ENCODE results near the gene NUDT7. TPM values are rescaled to one million over a fixed set of nuclear protein-coding genes. Genes with fewer than 3 reads are reported as not detected.

The NUDT7 gene
- total RNA-seq, 1 experiment from 2014 or later = 5.2 TPM

DNA sequence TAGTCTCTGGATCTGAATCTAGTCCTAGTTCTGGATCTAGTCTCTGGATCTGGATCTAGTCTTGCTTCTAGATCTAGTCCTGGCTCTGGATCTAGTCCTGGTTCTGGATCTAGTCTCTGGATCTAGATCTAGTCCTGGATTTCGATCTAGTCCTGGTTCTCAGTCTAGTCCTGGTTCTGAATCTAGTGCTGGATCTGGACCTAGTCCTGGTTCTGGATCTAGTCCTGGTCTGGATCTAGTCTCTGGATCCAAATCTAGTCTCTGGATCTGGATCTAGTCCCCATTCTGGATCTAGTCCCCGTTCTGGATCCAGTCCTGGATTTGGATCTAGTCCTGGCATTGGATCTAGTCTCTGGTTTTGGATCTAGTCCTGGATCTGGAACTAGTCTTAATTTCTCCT lies 36.2 kb downstream of the NUDT7 start:
- TF ChIP-seq SRF (IDR thresholded peaks at IDR 0.05; ENCODE audit: low read depth) = no peak
- TF ChIP-seq, protein P1, sequence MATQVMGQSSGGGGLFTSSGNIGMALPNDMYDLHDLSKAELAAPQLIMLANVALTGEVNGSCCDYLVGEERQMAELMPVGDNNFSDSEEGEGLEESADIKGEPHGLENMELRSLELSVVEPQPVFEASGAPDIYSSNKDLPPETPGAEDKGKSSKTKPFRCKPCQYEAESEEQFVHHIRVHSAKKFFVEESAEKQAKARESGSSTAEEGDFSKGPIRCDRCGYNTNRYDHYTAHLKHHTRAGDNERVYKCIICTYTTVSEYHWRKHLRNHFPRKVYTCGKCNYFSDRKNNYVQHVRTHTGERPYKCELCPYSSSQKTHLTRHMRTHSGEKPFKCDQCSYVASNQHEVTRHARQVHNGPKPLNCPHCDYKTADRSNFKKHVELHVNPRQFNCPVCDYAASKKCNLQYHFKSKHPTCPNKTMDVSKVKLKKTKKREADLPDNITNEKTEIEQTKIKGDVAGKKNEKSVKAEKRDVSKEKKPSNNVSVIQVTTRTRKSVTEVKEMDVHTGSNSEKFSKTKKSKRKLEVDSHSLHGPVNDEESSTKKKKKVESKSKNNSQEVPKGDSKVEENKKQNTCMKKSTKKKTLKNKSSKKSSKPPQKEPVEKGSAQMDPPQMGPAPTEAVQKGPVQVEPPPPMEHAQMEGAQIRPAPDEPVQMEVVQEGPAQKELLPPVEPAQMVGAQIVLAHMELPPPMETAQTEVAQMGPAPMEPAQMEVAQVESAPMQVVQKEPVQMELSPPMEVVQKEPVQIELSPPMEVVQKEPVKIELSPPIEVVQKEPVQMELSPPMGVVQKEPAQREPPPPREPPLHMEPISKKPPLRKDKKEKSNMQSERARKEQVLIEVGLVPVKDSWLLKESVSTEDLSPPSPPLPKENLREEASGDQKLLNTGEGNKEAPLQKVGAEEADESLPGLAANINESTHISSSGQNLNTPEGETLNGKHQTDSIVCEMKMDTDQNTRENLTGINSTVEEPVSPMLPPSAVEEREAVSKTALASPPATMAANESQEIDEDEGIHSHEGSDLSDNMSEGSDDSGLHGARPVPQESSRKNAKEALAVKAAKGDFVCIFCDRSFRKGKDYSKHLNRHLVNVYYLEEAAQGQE (IDR thresholded peaks at IDR 0.05; ENCODE audit: low read depth) = no peak
- no peak for TF ChIP-seq YY1 (IDR thresholded peaks at IDR 0.05; ENCODE audit: extremely low read depth, insufficient replicate concordance, low read depth, low read length)
- TF ChIP-seq ELF1 (IDR thresholded peaks at IDR 0.05; ENCODE audit: borderline replicate concordance, low read depth) = no peak
- no peak for TF ChIP-seq FOSL1 (IDR thresholded peaks at IDR 0.05; ENCODE audit: low read depth)
- TF ChIP-seq ZFX (IDR thresholded peaks at IDR 0.05) = no peak
- no peak for TF ChIP-seq ZNF274 (IDR thresholded peaks at IDR 0.05; ENCODE audit: low read depth, low read length)
- TF ChIP-seq, protein P2, sequence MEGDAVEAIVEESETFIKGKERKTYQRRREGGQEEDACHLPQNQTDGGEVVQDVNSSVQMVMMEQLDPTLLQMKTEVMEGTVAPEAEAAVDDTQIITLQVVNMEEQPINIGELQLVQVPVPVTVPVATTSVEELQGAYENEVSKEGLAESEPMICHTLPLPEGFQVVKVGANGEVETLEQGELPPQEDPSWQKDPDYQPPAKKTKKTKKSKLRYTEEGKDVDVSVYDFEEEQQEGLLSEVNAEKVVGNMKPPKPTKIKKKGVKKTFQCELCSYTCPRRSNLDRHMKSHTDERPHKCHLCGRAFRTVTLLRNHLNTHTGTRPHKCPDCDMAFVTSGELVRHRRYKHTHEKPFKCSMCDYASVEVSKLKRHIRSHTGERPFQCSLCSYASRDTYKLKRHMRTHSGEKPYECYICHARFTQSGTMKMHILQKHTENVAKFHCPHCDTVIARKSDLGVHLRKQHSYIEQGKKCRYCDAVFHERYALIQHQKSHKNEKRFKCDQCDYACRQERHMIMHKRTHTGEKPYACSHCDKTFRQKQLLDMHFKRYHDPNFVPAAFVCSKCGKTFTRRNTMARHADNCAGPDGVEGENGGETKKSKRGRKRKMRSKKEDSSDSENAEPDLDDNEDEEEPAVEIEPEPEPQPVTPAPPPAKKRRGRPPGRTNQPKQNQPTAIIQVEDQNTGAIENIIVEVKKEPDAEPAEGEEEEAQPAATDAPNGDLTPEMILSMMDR (IDR thresholded peaks at IDR 0.05 in 2 of 3, conservative IDR thresholded peaks at IDR 0.05 in 1 of 3; ENCODE audit: borderline replicate concordance in 1 of 3, insufficient read depth in 1 of 3, low read depth in 2 of 3, low read length in 2 of 3) = no peak
- no peak for TF ChIP-seq TCF7L2 (IDR thresholded peaks at IDR 0.05; ENCODE audit: borderline replicate concordance, extremely low read depth, insufficient read depth, insufficient read length)
- TF ChIP-seq POLR2AphosphoS5 (IDR thresholded peaks at IDR 0.05; ENCODE audit: low read depth, low read length) = no peak
- Histone ChIP-seq H3K9ac (ENCODE audit: low read length) (no peak overlapping the region), H3K79me2 (ENCODE audit: insufficient read depth, low read length) (no peaks in the 10 kb centered on the region), H3K27me3 (ENCODE audit: insufficient read depth, low read length) (peaks cover 7% of the 10 kb centered on the region; the same call in 1 of the 2 replicates), H3K9me2 (ENCODE audit: insufficient read depth) (no peaks in the 10 kb centered on the region), H3K4me3 (replicated peaks in 1 of 2; ENCODE audit: low read depth in 1 of 2, low read length in 2 of 2) (no peak overlapping the region), H3K27ac (ENCODE audit: low read depth, low read length) (no peak overlapping the region), H2AFZ (ENCODE audit: low read depth, low read length, poor library complexity, severe bottlenecking) (no peak overlapping the region), H3K4me1 (ENCODE audit: control insufficient read depth in 1 of 2, insufficient read depth in 2 of 2, low read length in 2 of 2) (no peaks in the 10 kb centered on the region), H4K20me1 (ENCODE audit: insufficient read depth) (no peaks in the 10 kb centered on the region), H3K9me3 (ENCODE audit: control insufficient read depth in 1 of 2, insufficient read depth in 1 of 2, low read depth in 1 of 2, low read length in 2 of 2) (no peaks in the 10 kb centered on the region), H3K36me3 (ENCODE audit: control insufficient read depth in 1 of 2, insufficient read depth in 2 of 2, low read length in 2 of 2) (no peaks in the 10 kb centered on the region), H3K4me2 (ENCODE audit: low read length) (no peak overlapping the region)
- intact Hi-C loops (cut with micrococcal nuclease) = no loop called here
- CTCF ChIA-PET = no interaction called here
- RAD21 ChIA-PET (ENCODE audit: low non-redundant PET in 1 of 2, low total read pairs in 2 of 2, uncharacterized antibody in 2 of 2, unreplicated experiment in 2 of 2) = no interaction called here
- DNase-seq (ENCODE audit: low read depth, low spot score) (no peak), ATAC-seq (no peak)
- POLR2A ChIA-PET = no interaction called here
- no TSS peak for BruUV-seq (replicated peaks)
